Neutrophil (primary cell): ENCODE measurements around the gene LUC7L3.

Experiments
- H3K27ac ChIP-seq: fragments of 200-600 bp; sonication (generic); 2 replicates; pipeline ENCODE4 v1.5.1; 2016; ENCODE audit warnings: mild to moderate bottlenecking, moderate library complexity
- H3K27me3 ChIP-seq: fragments of 200-600 bp; sonication (generic); 2 replicates; pipeline ENCODE4 v1.6.0; 2016; ENCODE audit warnings: mild to moderate bottlenecking
- H3K36me3 ChIP-seq: fragments of 200-600 bp; sonication (generic); 2 replicates; pipeline ENCODE4 v1.5.1; 2017
- H3K4me1 ChIP-seq, 2 experiments: fragments of 200-600 bp in 1 of 2; sonication (generic) in 1 of 2; 1 replicate in 1 of 2; 2 replicates in 1 of 2; pipeline versions ENCODE4 v1.5.1 to v1.6.1; 2013 to 2016; ENCODE audit warnings: low read depth in 1 of 2, low read length in 1 of 2, mild to moderate bottlenecking in 1 of 2, moderate library complexity in 1 of 2; ENCODE audit not compliant: control insufficient read depth in 1 of 2, insufficient read depth in 1 of 2
- H3K4me3 ChIP-seq, 2 experiments: fragments of 200-600 bp in 1 of 2; sonication (generic) in 1 of 2; 1 replicate in 1 of 2; 2 replicates in 1 of 2; pipeline ENCODE4 v1.5.1; 2013 to 2016; ENCODE audit warnings: low read depth in 1 of 2, low read length in 1 of 2, mild to moderate bottlenecking in 1 of 2, moderate library complexity in 1 of 2
- H3K9me3 ChIP-seq: fragments of 200-600 bp; sonication (generic); 2 replicates; pipeline ENCODE4 v1.5.1; 2016
- TF ChIP-seq, protein P1 (sequence below): fragments of 200-600 bp; sonication (generic); IDR thresholded peaks from 2 replicates; pipeline ENCODE4 v1.5.1; 2016; ENCODE audit warnings: antibody characterized with exemption

The LUC7L3 gene

GRCh38 chr17:50688245-50688644 lies 31.2 kb upstream of the LUC7L3 start:
- TF ChIP-seq, protein P1, sequence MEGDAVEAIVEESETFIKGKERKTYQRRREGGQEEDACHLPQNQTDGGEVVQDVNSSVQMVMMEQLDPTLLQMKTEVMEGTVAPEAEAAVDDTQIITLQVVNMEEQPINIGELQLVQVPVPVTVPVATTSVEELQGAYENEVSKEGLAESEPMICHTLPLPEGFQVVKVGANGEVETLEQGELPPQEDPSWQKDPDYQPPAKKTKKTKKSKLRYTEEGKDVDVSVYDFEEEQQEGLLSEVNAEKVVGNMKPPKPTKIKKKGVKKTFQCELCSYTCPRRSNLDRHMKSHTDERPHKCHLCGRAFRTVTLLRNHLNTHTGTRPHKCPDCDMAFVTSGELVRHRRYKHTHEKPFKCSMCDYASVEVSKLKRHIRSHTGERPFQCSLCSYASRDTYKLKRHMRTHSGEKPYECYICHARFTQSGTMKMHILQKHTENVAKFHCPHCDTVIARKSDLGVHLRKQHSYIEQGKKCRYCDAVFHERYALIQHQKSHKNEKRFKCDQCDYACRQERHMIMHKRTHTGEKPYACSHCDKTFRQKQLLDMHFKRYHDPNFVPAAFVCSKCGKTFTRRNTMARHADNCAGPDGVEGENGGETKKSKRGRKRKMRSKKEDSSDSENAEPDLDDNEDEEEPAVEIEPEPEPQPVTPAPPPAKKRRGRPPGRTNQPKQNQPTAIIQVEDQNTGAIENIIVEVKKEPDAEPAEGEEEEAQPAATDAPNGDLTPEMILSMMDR = no peak
- Histone ChIP-seq H3K27me3 (no peaks in the 10 kb centered on the region), H3K4me3 (no peak overlapping the region), H3K27ac (no peak overlapping the region), H3K36me3 (peaks cover 10% of the 10 kb centered on the region), H3K4me1 (no peaks in the 10 kb centered on the region), H3K9me3 (no peaks in the 10 kb centered on the region)

DNA sequence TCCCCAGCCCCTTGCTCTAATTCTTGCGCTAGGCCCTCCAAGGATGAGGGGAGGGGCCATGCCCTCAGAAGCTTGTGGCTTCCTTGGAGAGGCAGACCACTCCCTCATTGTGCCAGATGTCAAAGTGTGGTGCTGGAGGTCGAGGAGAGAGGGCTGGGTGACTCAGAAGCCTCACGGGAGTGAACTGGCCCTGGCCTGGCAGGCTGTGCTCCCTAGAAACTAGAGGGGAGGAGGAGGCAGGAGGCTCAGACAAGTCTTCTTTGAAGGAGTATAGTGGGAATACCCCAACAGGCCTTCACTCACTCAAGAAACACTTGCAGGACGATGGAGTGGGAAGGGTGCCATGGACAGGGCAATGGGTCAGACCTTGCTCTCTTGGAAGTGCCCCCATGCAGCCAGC lies 30.2 kb upstream of the LUC7L3 start:
- no peaks in the 10 kb centered on the region for H3K4me1 ChIP-seq
- TF ChIP-seq, protein P1 = no peak
- no peak overlapping the region for H3K4me3 ChIP-seq
- H3K27me3 ChIP-seq = no peaks in the 10 kb centered on the region
- no peak overlapping the region for H3K27ac ChIP-seq
- peaks cover 19% of the 10 kb centered on the region for H3K36me3 ChIP-seq
- no peaks in the 10 kb centered on the region for H3K9me3 ChIP-seq

DNA sequence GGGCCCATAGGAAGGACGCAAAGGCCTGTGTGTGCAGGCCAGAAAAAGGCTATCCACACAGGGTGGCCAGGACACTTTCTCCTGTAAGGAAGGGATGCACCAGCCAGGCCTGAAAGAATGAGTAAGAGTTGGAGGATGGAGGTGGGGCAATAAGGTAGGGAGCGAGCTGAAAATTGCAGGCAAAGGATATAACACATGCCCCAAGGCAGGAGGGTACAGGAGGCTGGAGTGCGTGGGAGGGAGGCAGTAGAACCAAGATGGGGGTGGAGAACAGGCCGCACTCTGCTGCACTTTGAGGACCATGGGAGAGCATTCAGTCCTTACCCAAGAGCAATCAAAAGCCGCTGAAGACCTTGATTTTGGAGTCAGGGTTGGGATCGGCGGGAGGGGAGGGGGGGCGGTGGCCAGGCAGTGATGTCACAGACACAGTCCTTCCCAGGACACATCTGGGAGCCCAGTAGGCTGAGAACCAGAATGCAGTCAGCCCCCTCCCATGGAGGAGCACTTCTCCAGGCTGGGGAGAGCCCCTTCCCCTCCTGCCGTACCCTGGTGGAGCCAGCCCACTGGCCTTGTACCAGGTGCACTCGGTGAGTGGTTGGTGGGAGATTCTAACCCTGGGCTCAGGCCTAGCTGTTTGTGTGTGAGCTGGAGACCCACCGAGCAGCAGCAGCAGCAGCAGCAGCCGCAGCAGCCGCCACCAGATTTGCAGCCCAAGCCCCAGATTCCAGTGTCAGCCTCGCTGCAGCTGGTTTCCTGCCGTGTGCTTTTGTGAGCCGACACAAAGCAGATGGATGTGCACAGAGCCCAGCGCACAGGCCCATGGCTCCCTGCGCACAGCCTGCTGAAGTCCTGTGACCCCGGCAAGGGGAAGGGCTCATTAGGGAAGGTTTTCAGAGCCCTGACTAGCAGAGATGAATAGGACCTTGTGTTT lies 29.2 kb upstream of the LUC7L3 start:
- Histone ChIP-seq H3K4me3 (no peak overlapping the region), H3K4me1 (no peaks in the 10 kb centered on the region), H3K27ac (no peak overlapping the region), H3K36me3 (peaks cover 29% of the 10 kb centered on the region), H3K27me3 (no peaks in the 10 kb centered on the region), H3K9me3 (no peaks in the 10 kb centered on the region)
- TF ChIP-seq, protein P1 = no peak

GRCh38 chr17:50690887-50691549 lies 28.4 kb upstream of the LUC7L3 start:
- TF ChIP-seq, protein P1 = no peak
- Histone ChIP-seq H3K4me3 (no peak overlapping the region), H3K36me3 (peaks cover 37% of the 10 kb centered on the region), H3K27ac (no peak overlapping the region), H3K27me3 (no peaks in the 10 kb centered on the region), H3K4me1 (no peaks in the 10 kb centered on the region), H3K9me3 (no peaks in the 10 kb centered on the region)

GRCh38 chr17:50691550-50692447 lies 27.6 kb upstream of the LUC7L3 start:
- TF ChIP-seq, protein P1 = no peak
- H3K36me3 ChIP-seq = peaks cover 45% of the 10 kb centered on the region
- no peak overlapping the region for H3K27ac ChIP-seq
- H3K4me1 ChIP-seq = no peaks in the 10 kb centered on the region
- no peaks in the 10 kb centered on the region for H3K9me3 ChIP-seq
- no peaks in the 10 kb centered on the region for H3K27me3 ChIP-seq
- no peak overlapping the region for H3K4me3 ChIP-seq
